Activated naive CD4-positive, alpha-beta T cell treated with anti-CD3 and anti-CD28 coated beads, Interleukin-2, amount 50 U/mL, for 72 hours (primary cell): ENCODE data around the gene SAT2. TPM values are rescaled to one million over a fixed set of nuclear protein-coding genes. Genes with fewer than 3 reads are reported as not detected.

ENCODE experiments used
- ATAC-seq, 2 donors: fragments of 150-1000 bp; cut with Tn5 transposase; 2 replicates each; pipeline ENCODE4 v1.10.0; 2021; ENCODE audit warnings: mild to moderate bottlenecking in 2 of 2, moderate library complexity in 2 of 2
- DNase-seq, 2 donors: peaks; one replicate each; pipeline ENCODE4 v3.0.0; 2021 to 2022; ENCODE audit warnings: low spot score in 2 of 2
- H3K27ac Mint-ChIP-seq, 2 donors: one replicate each; pipeline ENCODE4 v1.8.0; 2022; ENCODE audit warnings: mild to moderate bottlenecking in 2 of 2, mixed read lengths in 2 of 2
- H3K36me3 Mint-ChIP-seq, 2 donors: one replicate each; pipeline ENCODE4 v1.8.0; 2022; ENCODE audit warnings: mixed read lengths in 2 of 2
- H3K9me3 Mint-ChIP-seq, 2 donors: one replicate each; pipeline ENCODE4 v1.8.0; 2022; ENCODE audit warnings: mixed read lengths in 2 of 2
- total RNA-seq, 2 donors: library from RNA; stranded (reverse); gene quantifications; one replicate each; pipeline ENCODE4 v1.2.3, GENCODE V29; 2022

Gene SAT2
- total RNA-seq = 10 to 100 TPM; 24.4 to 49.6 TPM

DNA sequence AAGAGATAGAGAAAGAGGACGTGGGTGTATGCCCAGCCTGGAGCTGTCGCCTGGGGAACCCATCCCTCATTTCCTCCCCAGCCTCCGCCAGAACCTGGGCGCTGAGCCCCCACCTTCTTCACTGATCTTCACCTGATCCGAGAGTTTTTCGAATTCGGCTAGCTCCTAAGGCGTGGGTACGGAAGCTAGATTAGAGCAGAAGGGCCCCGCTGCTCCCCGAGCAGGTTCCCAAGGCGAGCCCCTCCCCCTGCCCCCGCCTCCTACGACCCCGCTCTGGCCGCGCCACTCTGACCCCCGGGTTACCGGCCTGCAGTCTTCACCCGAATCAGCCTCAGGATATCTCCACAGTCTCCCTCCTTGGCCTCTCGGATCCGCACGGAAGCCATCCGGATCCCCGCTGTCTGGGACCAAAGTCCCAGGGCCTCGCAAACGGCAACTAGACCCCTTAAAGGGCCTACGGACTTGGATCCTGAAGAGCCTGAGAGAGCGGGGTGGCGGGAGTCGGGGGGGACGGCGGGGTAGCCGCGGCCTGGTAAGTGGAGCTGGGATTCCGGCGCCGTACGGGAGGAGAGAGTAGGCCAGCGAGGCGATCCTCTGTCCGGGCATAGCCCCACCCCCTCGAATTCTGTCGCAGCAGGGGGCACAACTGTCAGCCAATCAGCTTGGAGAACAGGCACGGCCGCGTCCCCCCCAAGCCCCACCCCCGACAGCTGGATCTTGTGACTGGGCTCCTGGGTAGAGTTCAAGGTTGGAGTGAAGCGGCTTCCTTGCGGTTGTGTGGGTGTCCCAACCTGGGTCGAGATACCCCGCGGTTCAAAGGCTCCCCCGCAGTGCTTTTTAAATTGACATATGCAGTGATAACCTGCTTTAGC, at the start of gene SAT2:
TSS of gene SAT2 (minus strand) at position 572 of the 872 bp plus-strand sequence. CDS start at position 386, 186 bp downstream.
- DNase-seq (peak; percentile 79 to 82), ATAC-seq (peak; percentile 96 to 97)
- no peaks in the 10 kb centered on the region for H3K36me3 Mint-ChIP-seq
- no peaks in the 10 kb centered on the region for H3K9me3 Mint-ChIP-seq
- H3K27ac Mint-ChIP-seq = peak within 1 kb of the TSS; percentile 80 to 94

GRCh38 chr17:7676533-7676932, 48.9 kb upstream of the SAT2 start:
- ATAC-seq = no peak
- peaks cover 12 to 35% of the 10 kb centered on the region in 2 donors for H3K36me3 Mint-ChIP-seq
- peak overlapping the region; percentile 5 to 15 for H3K27ac Mint-ChIP-seq
- H3K9me3 Mint-ChIP-seq = peaks cover 0 to 13% of the 10 kb centered on the region in 2 donors
- no peak for DNase-seq

GRCh38 chr17:7674934-7675333, 47.3 kb upstream of the SAT2 start:
- no peak for DNase-seq
- ATAC-seq = no peak
- Mint-ChIP-seq H3K9me3 (peaks cover 0 to 13% of the 10 kb centered on the region in 2 donors), H3K27ac (no peak overlapping the region), H3K36me3 (peaks cover 12 to 35% of the 10 kb centered on the region in 2 donors)

- peaks cover 12 to 35% of the 10 kb centered on the region in 2 donors for H3K36me3 Mint-ChIP-seq
These were observed 45.6 kb upstream of the SAT2 start for GRCh38 chr17:7673239-7673638.

DNA sequence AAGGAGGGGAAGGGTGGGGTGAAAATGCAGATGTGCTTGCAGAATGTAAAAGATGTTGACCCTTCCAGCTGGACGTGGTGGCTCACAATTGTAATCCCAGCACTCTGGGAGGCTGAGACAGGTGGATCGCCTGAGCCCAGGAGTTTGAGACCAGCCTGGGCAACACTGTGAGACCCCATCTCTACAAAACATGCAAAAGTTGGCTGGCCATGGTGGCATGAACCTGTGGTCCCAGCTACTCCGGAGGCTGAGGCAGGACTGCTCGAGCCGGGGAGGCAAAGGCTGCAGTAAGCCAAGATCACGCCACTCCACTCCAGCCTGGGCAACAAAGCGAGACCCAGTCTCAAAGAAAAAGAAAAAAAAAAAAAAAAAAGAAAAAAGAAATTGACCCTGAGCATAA, 40.9 kb upstream of the SAT2 start:
- no peak for DNase-seq
- no peak for ATAC-seq
- Mint-ChIP-seq H3K27ac (no peak overlapping the region), H3K36me3 (peaks cover 4 to 18% of the 10 kb centered on the region in 2 donors), H3K9me3 (peaks cover 0 to 3% of the 10 kb centered on the region in 2 donors)

More at GRCh38 chr17:7673239-7673638, 45.6 kb upstream of the SAT2 start:
- peak in 1 of 2 donors; percentile 57 for DNase-seq
- no peak for ATAC-seq
- H3K27ac Mint-ChIP-seq = no peak overlapping the region
- H3K9me3 Mint-ChIP-seq = peaks cover 0 to 13% of the 10 kb centered on the region in 2 donors

DNA sequence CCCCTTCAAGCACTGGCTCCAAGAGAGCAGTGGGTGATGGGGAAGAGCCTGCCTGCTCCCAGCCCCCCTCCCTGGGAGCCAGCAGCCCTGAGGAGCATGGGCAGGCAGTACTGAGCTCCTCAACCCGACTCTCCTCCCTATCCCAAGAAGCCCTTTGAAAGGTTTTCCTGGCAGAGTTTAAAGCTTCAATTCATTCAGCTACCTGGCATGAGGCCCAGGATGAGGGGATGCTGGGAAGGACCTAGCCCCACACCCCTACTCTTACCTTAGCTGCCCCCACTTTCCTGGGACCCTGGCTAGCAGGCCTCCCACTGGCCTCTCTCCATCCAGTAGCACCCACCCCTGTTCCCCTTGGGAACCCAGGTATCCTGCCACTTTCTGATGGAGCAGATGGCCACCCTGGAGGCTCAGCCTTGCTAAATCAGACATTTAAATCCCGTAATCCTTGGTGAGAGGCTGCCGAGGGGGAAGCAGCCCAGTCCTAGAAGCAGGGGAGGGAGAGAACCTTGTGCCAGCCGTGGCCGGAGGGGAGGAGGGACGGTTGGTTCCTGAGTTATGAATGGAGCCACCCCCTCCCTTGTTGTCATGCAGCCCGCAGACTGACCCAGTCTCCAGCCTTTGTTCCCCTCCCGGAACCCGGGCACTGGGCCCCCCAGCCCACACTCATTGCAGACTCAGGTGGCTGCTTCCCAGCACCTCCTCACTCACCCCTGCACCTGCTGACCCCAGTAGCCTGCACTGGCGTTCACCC, 40.2 kb upstream of the SAT2 start:
- ATAC-seq = no peak
- no peak for DNase-seq
- H3K9me3 Mint-ChIP-seq = no peaks in the 10 kb centered on the region
- peaks cover 0 to 11% of the 10 kb centered on the region in 2 donors for H3K36me3 Mint-ChIP-seq
- H3K27ac Mint-ChIP-seq = peak overlapping the region; percentile 49 to 81

- Mint-ChIP-seq H3K27ac (no peak overlapping the region), H3K36me3 (no peaks in the 10 kb centered on the region), H3K9me3 (no peaks in the 10 kb centered on the region)
- ATAC-seq = no peak
- no peak for DNase-seq
These were observed 29.5 kb upstream of the SAT2 start for GRCh38 chr17:7656958-7657609.

GRCh38 chr17:7655541-7655840, 27.9 kb upstream of the SAT2 start:
- no peaks in the 10 kb centered on the region for H3K9me3 Mint-ChIP-seq
- DNase-seq (no peak), ATAC-seq (no peak)
- H3K27ac Mint-ChIP-seq = no peak overlapping the region
- H3K36me3 Mint-ChIP-seq = no peaks in the 10 kb centered on the region

- Mint-ChIP-seq H3K27ac (no peak overlapping the region), H3K9me3 (no peaks in the 10 kb centered on the region), H3K36me3 (no peaks in the 10 kb centered on the region)
- DNase-seq (no peak), ATAC-seq (no peak)
These were observed 27.4 kb upstream of the SAT2 start for GRCh38 chr17:7654832-7655540.

GRCh38 chr17:7652388-7653356, 25.1 kb upstream of the SAT2 start:
- Mint-ChIP-seq H3K36me3 (no peaks in the 10 kb centered on the region), H3K9me3 (no peaks in the 10 kb centered on the region), H3K27ac (no peak overlapping the region)
- no peak for ATAC-seq
- no peak for DNase-seq

DNA sequence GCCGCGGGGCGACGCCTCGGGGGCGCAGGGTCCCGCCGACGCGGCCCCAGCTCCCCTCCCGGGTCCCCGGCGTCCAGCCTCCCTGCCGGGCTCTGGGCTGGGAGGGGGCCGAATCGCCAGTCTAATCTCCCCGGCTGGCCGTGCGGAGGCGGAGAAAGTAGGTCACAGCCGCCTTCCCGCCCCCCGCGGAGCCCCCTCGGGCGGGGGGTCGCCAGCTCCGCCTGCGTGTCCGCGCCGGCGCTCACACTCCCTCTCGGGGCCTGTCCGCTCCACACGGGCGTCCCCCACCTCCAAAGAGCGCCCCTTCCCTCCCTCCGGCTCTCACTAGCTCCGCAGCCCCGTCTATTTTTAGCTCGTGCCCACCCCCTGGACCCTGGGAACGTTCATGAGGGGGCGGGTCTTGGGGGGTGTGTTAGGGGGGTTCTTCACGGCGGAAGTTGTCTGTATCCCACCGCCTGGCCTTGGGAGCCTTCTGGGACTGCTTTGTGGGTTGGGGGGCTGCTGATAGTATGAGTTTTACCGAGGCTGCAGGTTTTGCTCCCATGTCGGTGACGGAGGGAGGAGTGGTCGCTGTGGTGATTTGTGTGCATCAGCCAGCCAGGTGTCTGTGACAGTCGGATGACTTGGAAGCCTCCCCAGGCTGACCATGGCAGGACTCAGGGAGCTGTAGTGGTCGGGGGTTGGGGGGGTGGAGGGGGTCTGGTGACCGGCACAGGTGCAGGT, 24.2 kb upstream of the SAT2 start:
- Mint-ChIP-seq H3K36me3 (no peaks in the 10 kb centered on the region), H3K27ac (no peak overlapping the region), H3K9me3 (no peaks in the 10 kb centered on the region)
- ATAC-seq = no peak
- no peak for DNase-seq

DNA sequence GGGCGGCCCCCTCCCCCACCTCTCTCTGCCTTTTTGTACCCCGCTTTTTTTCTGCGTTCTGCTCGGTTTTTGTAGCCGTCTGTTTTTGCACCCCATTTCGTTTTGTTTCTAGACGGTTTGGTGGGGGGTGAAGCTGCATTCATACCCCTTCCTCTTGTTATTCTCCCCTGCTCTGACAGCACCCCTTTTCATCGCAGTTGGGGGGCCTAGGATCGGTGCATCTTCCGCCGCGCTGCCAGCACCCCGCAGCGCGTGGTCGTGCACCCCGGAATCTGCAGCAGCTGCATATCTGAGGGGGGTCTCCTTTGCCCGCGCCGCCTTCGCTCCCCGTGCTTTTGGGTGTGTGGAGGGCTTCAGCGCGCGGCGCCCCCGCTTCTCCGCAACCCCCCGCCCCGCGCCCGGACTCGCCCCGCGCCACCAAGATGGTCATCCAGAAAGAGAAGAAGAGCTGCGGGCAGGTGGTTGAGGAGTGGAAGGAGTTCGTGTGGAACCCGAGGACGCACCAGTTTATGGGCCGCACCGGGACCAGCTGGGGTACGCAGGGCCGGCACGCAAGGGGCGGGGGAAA, 23.6 kb upstream of the SAT2 start:
- Mint-ChIP-seq H3K9me3 (no peaks in the 10 kb centered on the region), H3K36me3 (no peaks in the 10 kb centered on the region), H3K27ac (no peak overlapping the region)
- ATAC-seq (peak in 1 of 2 donors; percentile 12), DNase-seq (no peak)

GRCh38 chr17:7650509-7651096, 23.0 kb upstream of the SAT2 start, which contains the start of gene ATP1B2:
Gene ATP1B2, plus strand, starts transcription at chr17:7650926. Its CDS starts 593 bp downstream, at chr17:7651519.
- DNase-seq (peak in 1 of 2 donors; percentile 68), ATAC-seq (peak; percentile 88 to 91)
- no peaks in the 10 kb centered on the region for H3K36me3 Mint-ChIP-seq
- peak within 1 kb of the TSS in 1 of 2 donors; percentile 30 for H3K27ac Mint-ChIP-seq
- no peaks in the 10 kb centered on the region for H3K9me3 Mint-ChIP-seq

DNA sequence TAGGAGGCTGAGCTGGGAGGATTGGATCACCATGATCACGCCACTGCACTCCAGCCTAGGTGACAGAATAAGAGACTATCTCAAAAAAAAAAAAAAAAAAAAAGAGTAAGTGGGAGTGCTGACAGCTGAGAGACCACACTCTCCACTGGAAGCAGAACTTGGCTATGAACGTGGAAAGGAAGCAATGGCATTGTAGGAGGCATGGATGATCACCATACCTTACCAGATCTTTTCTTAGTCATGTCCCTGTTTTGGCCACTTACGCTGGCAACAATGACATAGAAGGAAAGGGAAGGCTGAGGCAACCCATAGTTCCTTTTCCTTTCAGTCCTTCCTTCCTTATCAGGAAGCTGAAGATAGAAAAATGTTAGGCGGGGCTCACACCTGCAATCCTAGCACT, 19.4 kb upstream of the SAT2 start:
- H3K27ac Mint-ChIP-seq = no peak overlapping the region
- H3K36me3 Mint-ChIP-seq = no peaks in the 10 kb centered on the region
- no peaks in the 10 kb centered on the region for H3K9me3 Mint-ChIP-seq
- DNase-seq (no peak), ATAC-seq (no peak)
